Liver (tissue), 9 donors: ENCODE results near the gene LYVE1. TPM values are rescaled to one million over a fixed set of nuclear protein-coding genes. Genes with fewer than 3 reads are reported as not detected.

ENCODE experiments used
- DNase-seq: peaks from one replicate; pipeline ENCODE4 v3.0.0-alpha.2; 2017; ENCODE audit warnings: low spot score
- H3K27ac ChIP-seq, 2 donors: one replicate each; pipeline ENCODE4 v1.7.0; 2013; ENCODE audit warnings: inconsistent platforms in 2 of 2, low read length in 2 of 2, control low read depth in 1 of 2, low read depth in 1 of 2, mild to moderate bottlenecking in 1 of 2
- H3K27me3 ChIP-seq, 4 donors: one replicate each; pipeline versions ENCODE4 v1.6.1 to v1.7.0; 2013; ENCODE audit warnings: low read length in 3 of 4, inconsistent platforms in 1 of 4, mild to moderate bottlenecking in 1 of 4, moderate library complexity in 1 of 4; ENCODE audit not compliant: control insufficient read depth in 4 of 4, insufficient read depth in 4 of 4
- H3K36me3 ChIP-seq, 4 donors: one replicate each; pipeline versions ENCODE4 v1.6.1 to v1.7.0; 2013; ENCODE audit warnings: low read length in 3 of 4, mild to moderate bottlenecking in 3 of 4, low read depth in 1 of 4, moderate library complexity in 1 of 4; ENCODE audit not compliant: control insufficient read depth in 4 of 4, insufficient read depth in 3 of 4
- H3K4me1 ChIP-seq, 4 donors: one replicate each; pipeline versions ENCODE4 v1.6.1 to v1.7.0; 2013; ENCODE audit warnings: low read length in 3 of 4, mild to moderate bottlenecking in 3 of 4, moderate library complexity in 1 of 4; ENCODE audit not compliant: control insufficient read depth in 4 of 4, insufficient read depth in 4 of 4
- H3K4me3 ChIP-seq, 3 donors: one replicate each; pipeline versions ENCODE4 v1.6.1 to v1.7.0; 2013; ENCODE audit warnings: low read length in 3 of 3, control low read depth in 1 of 3, low read depth in 1 of 3, mild to moderate bottlenecking in 1 of 3
- H3K9ac ChIP-seq, 2 donors: one replicate each; pipeline ENCODE4 v1.7.0; 2013; ENCODE audit warnings: low read length in 2 of 2, mild to moderate bottlenecking in 2 of 2, moderate library complexity in 2 of 2, control low read depth in 1 of 2, low read depth in 1 of 2
- H3K9me3 ChIP-seq, 4 donors: one replicate each; pipeline versions ENCODE4 v1.6.1 to v1.7.0; 2013; ENCODE audit warnings: low read length in 3 of 4; ENCODE audit not compliant: control insufficient read depth in 4 of 4
- EGR1 ChIP-seq, 2 donors: IDR thresholded peaks; 2 replicates each; pipeline ENCODE4 v1.6.1; 2016 to 2018; ENCODE audit warnings: antibody characterized with exemption in 2 of 2, low read depth in 2 of 2
- FOXA1 ChIP-seq: IDR thresholded peaks from 2 replicates; pipeline ENCODE4 v1.6.1; 2016; ENCODE audit warnings: antibody characterized with exemption
- FOXA2 ChIP-seq: IDR thresholded peaks from 2 replicates; pipeline ENCODE4 v1.6.1; 2016; ENCODE audit warnings: antibody characterized with exemption
- GABPA ChIP-seq, 2 donors: IDR thresholded peaks in 1 of 2; conservative IDR thresholded peaks in 1 of 2; 2 replicates each; pipeline ENCODE4 v1.6.1; 2016; ENCODE audit warnings: antibody characterized with exemption in 2 of 2, mild to moderate bottlenecking in 1 of 2, moderate library complexity in 1 of 2
- HNF4A ChIP-seq, 2 donors: conservative IDR thresholded peaks; 2 replicates each; pipeline ENCODE4 v1.6.1; 2016; ENCODE audit warnings: antibody characterized with exemption in 2 of 2, mild to moderate bottlenecking in 2 of 2
- HNF4G ChIP-seq: IDR thresholded peaks from 2 replicates; pipeline ENCODE4 v1.6.1; 2016; ENCODE audit warnings: antibody characterized with exemption
- JUND ChIP-seq, 2 donors: IDR thresholded peaks; 2 replicates each; pipeline ENCODE4 v1.6.1; 2016; ENCODE audit warnings: antibody characterized with exemption in 2 of 2
- NR2F2 ChIP-seq: IDR thresholded peaks from 2 replicates; pipeline ENCODE4 v1.6.1; 2016; ENCODE audit warnings: antibody characterized with exemption
- RAD21 ChIP-seq, 2 donors: IDR thresholded peaks; 2 replicates each; pipeline ENCODE4 v1.6.1; 2016; ENCODE audit warnings: antibody characterized with exemption in 2 of 2, mild to moderate bottlenecking in 2 of 2
- REST ChIP-seq: IDR thresholded peaks from 2 replicates; pipeline ENCODE4 v1.6.1; 2016; ENCODE audit warnings: antibody characterized with exemption, mild to moderate bottlenecking
- RXRA ChIP-seq, 2 donors: IDR thresholded peaks; 2 replicates each; pipeline ENCODE4 v1.6.1; 2017 to 2018; ENCODE audit warnings: antibody characterized with exemption in 2 of 2, mild to moderate bottlenecking in 1 of 2
- SP1 ChIP-seq: IDR thresholded peaks from 2 replicates; pipeline ENCODE4 v1.6.1; 2018; ENCODE audit warnings: antibody characterized with exemption, mild to moderate bottlenecking
- YY1 ChIP-seq: IDR thresholded peaks from 2 replicates; pipeline ENCODE4 v1.6.1; 2016; ENCODE audit warnings: antibody characterized with exemption, mild to moderate bottlenecking
- WGBS: extraction: QIAGEN DNeasy Blood & Tissue Kit; methylation state at CpG from one replicate; pipeline ENCODE4 v1.1.7; 2013; 5-methylcytosine and 5-hydroxymethylcytosine counted together
- polyA plus RNA-seq, 2 donors: library from polyadenylated mRNA; stranded (reverse) in 1 of 2; unstranded in 1 of 2; fragments of 200-250 nt in 1 of 2; fragments of >200 nt in 1 of 2; fragmentation: Nextera tagmentation in 1 of 2; extraction: Ambion mirVana in 1 of 2; gene quantifications; one replicate each; pipeline versions ENCODE4 v1.2.1 to v1.2.3, GENCODE V29; 2013 to 2015
- total RNA-seq, 2 donors: library from RNA; depleted of rRNA; stranded (reverse); fragments of >200 nt; gene quantifications; one replicate each; pipeline ENCODE4 v1.2.3, GENCODE V29; 2014
- TF ChIP-seq, protein P1 (sequence below): fragments of 150-350 bp; IDR thresholded peaks from 2 replicates; pipeline ENCODE4 v1.5.1; 2017; ENCODE audit warnings: improper control_type of control experiment, low read depth, low read length; ENCODE audit not compliant: missing input control
- TF ChIP-seq, protein P2 (sequence below): IDR thresholded peaks from 2 replicates; pipeline ENCODE4 v1.6.1; 2016; ENCODE audit warnings: antibody characterized with exemption
- TF ChIP-seq, protein P3 (sequence below): IDR thresholded peaks from 2 replicates; pipeline ENCODE4 v1.6.1; 2016; ENCODE audit warnings: antibody characterized with exemption
- TF ChIP-seq, protein P4 (sequence below): IDR thresholded peaks from 2 replicates; pipeline ENCODE4 v1.6.1; 2016; ENCODE audit warnings: antibody characterized with exemption
- donor health status: healthy.
- donor health status: healthy.
- donor health status: healthy.
- donor health status: healthy.
- donor health status: healthy.

LYVE1 gene
- total and polyA plus RNA-seq, 4 donors = 11.3 to 46.7 (median 28.3) TPM

- Histone ChIP-seq H3K36me3 (no peaks in the 10 kb centered on the region), H3K9ac (no peak overlapping the region), H3K27me3 (no peaks in the 10 kb centered on the region), H3K4me1 (peaks cover 0 to 5% (median 0%) of the 10 kb centered on the region in 4 donors), H3K4me3 (no peak overlapping the region), H3K27ac (no peak overlapping the region), H3K9me3 (no peaks in the 10 kb centered on the region)
- 90% methylated on average over 4 of the region's 4 CpGs for WGBS
- no peak for TF ChIP-seq YY1
- TF ChIP-seq, protein P1, sequence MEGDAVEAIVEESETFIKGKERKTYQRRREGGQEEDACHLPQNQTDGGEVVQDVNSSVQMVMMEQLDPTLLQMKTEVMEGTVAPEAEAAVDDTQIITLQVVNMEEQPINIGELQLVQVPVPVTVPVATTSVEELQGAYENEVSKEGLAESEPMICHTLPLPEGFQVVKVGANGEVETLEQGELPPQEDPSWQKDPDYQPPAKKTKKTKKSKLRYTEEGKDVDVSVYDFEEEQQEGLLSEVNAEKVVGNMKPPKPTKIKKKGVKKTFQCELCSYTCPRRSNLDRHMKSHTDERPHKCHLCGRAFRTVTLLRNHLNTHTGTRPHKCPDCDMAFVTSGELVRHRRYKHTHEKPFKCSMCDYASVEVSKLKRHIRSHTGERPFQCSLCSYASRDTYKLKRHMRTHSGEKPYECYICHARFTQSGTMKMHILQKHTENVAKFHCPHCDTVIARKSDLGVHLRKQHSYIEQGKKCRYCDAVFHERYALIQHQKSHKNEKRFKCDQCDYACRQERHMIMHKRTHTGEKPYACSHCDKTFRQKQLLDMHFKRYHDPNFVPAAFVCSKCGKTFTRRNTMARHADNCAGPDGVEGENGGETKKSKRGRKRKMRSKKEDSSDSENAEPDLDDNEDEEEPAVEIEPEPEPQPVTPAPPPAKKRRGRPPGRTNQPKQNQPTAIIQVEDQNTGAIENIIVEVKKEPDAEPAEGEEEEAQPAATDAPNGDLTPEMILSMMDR = no peak
- TF ChIP-seq, protein P2, sequence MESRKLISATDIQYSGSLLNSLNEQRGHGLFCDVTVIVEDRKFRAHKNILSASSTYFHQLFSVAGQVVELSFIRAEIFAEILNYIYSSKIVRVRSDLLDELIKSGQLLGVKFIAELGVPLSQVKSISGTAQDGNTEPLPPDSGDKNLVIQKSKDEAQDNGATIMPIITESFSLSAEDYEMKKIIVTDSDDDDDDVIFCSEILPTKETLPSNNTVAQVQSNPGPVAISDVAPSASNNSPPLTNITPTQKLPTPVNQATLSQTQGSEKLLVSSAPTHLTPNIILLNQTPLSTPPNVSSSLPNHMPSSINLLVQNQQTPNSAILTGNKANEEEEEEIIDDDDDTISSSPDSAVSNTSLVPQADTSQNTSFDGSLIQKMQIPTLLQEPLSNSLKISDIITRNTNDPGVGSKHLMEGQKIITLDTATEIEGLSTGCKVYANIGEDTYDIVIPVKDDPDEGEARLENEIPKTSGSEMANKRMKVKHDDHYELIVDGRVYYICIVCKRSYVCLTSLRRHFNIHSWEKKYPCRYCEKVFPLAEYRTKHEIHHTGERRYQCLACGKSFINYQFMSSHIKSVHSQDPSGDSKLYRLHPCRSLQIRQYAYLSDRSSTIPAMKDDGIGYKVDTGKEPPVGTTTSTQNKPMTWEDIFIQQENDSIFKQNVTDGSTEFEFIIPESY = no peak
- TF ChIP-seq RXRA (IDR thresholded peaks at IDR 0.05) = no peak
- TF ChIP-seq GABPA (IDR thresholded peaks at IDR 0.05 in 1 of 2, conservative IDR thresholded peaks at IDR 0.05 in 1 of 2) = no peak
- no peak for TF ChIP-seq RAD21 (IDR thresholded peaks at IDR 0.05)
- TF ChIP-seq, protein P3, sequence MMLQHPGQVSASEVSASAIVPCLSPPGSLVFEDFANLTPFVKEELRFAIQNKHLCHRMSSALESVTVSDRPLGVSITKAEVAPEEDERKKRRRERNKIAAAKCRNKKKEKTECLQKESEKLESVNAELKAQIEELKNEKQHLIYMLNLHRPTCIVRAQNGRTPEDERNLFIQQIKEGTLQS = no peak
- TF ChIP-seq, protein P4, sequence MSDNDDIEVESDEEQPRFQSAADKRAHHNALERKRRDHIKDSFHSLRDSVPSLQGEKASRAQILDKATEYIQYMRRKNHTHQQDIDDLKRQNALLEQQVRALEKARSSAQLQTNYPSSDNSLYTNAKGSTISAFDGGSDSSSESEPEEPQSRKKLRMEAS = no peak
- no peak for TF ChIP-seq SP1
- TF ChIP-seq NR2F2 = no peak
- TF ChIP-seq FOXA2 = no peak
- DNase-seq = no peak
Observed at GRCh38 chr11:10576035-10576398, 7.6 kb upstream of the LYVE1 start.

DNA sequence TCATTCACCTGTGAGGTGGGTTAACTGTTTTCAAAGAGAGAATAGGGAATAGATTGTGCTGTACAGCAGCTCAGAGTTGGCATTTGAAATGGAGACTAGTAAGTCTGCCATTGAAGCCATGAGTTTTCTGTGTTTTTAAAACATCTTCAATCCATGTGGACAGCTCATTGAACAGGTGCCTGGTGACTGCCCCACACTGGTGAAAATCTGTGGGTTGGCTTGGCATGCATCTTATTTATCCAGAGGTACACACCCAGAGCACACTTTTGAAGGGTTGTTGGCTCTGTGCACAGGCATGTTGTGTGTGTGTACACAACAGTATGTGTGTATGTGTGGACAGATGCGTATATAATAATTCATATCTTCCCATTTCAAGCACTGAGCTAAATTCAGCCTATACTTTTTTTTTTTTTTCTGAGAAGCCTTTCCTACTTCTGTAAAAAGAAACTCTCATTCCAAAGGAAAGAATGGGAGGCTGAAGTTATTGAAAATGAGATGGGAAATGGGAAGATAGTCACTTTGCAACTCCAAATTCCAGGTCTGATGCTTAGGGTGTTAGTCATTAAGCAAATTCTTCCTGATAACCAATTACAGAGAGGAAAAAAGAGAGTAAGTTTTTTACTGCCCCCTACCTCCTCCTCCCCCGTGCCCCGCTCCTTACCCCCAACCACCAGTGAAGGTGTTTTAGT lies 7.0 kb upstream of the LYVE1 start:
- H3K27me3 ChIP-seq = peaks cover 0 to 2% (median 0%) of the 10 kb centered on the region in 4 donors

More for the DNA sequence above, 7.0 kb upstream of the LYVE1 start:
- Histone ChIP-seq H3K4me3 (no peak overlapping the region), H3K9ac (no peak overlapping the region), H3K27ac (no peak overlapping the region), H3K36me3 (no peaks in the 10 kb centered on the region), H3K4me1 (peaks cover 0 to 2% (median 0%) of the 10 kb centered on the region in 4 donors), H3K9me3 (no peaks in the 10 kb centered on the region)
- TF ChIP-seq, protein P4 = no peak
- TF ChIP-seq RXRA (IDR thresholded peaks at IDR 0.05) = no peak
- TF ChIP-seq, protein P2 = no peak
- TF ChIP-seq REST = no peak
- no peak for TF ChIP-seq SP1
- TF ChIP-seq HNF4A (conservative IDR thresholded peaks at IDR 0.05) = no peak
- no peak for TF ChIP-seq GABPA (IDR thresholded peaks at IDR 0.05 in 1 of 2, conservative IDR thresholded peaks at IDR 0.05 in 1 of 2)
- TF ChIP-seq NR2F2 = no peak
- no peak for TF ChIP-seq EGR1 (IDR thresholded peaks at IDR 0.05; ENCODE audit: low read depth in 2 of 2)
- TF ChIP-seq JUND (IDR thresholded peaks at IDR 0.05) = no peak
- TF ChIP-seq HNF4G = no peak
- TF ChIP-seq, protein P3 = no peak
- TF ChIP-seq RAD21 (IDR thresholded peaks at IDR 0.05) = no peak
- TF ChIP-seq FOXA1 = no peak
- DNase-seq = no peak
- WGBS = 84% methylated on average over 3 of the region's 3 CpGs
